Ammon's horn (tissue), 1 donor: ENCODE measurements around the gene TRAIP.
"Not testable (repeated sequence)": the region's sequence is repeated elsewhere in the genome, so short reads cannot be mapped to it uniquely, and the experiment has no call there.

Source experiments
- DNase-seq: peaks from one replicate; pipeline ENCODE4 v3.0.0-alpha.2; 2016; ENCODE audit warnings: low spot score

Gene TRAIP

DNA sequence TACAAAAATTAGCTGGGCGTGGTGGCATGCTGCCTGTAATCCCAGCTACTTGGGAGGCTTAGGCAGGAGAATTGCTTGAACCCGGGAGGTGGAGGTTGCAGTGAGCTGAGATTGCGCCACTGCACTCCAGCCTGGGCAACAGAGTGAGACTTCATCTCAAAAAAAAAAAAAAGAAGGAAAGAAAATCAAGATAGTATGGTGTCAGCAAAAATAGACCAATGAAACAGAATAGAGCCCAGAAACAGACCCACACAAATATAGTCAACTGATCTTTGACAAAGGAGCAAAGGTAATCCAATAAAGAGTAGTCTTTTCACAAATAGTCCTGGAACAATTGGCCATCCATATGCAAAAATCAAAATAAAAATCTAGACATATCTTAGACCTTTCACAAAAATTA is 33.2 kb downstream of the TRAIP start:
- not testable (repeated sequence) for DNase-seq

DNA sequence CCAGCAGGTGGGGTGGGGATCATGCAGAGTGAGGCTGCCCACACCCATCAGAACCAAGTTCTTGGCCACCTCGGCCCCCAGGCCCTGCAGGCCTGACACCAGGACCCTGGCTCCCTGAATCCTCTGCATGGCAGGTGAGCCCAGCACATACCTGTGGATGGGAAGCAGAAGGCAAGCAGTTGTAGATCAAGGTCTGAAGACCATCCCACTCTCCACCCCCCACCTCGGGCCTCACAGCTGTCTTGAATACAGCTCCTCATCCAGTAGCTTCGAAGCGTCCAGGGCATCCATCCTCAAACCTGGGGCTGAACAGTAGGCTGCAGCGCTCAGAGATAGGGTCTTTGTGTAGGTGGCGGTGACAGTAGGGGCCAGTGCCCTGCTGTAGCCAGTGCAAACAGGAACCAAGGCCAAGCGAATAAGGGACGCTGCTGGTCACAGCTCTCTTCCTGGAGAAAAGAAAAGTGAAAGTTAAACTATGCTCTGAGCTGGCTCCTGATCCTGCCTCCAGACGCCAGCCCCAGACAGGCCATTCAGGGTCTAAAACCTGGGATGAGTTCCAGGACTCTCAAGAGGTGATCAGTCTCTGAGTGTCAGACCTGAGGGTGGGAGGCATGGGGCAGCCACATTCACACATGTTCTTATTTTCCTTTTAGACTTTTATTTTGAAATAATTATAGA is 42.7 kb downstream of the TRAIP start, which contains the start of gene UBA7:
Gene UBA7, minus strand, starts transcription at position 457 of the 678 bp plus-strand sequence. Its CDS starts 166 bp downstream, at position 291.
- DNase-seq, result peak; percentile 71

DNA sequence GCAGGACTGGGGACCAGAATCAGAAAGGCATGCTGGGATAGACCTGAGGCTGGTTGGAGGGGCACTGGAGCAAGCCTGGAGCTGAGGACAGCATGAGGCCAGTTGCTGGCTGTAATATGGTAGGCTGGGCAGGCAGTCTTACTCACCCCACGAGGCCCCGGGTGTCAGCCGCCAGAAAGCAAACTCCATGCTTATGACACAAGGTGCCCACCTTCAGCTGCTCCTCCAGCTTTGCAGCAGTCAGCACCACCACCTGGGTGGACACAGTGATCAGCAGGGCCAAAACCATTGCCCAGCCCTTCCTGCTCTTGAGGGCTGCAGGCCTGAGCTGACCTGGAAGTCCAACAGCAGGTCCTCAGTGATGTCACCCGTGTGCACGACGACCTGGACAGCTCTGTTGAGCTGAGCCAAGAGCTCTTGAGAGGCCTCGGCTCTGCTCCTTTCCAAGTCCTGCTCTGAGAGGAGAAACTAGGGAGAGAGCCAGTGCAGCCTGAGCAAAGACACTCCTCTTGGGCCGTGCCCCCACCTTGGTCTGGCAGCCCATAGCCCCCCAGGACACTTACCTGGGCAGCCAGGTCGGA is 43.4 kb downstream of the TRAIP start:
- DNase-seq, result no peak

DNA sequence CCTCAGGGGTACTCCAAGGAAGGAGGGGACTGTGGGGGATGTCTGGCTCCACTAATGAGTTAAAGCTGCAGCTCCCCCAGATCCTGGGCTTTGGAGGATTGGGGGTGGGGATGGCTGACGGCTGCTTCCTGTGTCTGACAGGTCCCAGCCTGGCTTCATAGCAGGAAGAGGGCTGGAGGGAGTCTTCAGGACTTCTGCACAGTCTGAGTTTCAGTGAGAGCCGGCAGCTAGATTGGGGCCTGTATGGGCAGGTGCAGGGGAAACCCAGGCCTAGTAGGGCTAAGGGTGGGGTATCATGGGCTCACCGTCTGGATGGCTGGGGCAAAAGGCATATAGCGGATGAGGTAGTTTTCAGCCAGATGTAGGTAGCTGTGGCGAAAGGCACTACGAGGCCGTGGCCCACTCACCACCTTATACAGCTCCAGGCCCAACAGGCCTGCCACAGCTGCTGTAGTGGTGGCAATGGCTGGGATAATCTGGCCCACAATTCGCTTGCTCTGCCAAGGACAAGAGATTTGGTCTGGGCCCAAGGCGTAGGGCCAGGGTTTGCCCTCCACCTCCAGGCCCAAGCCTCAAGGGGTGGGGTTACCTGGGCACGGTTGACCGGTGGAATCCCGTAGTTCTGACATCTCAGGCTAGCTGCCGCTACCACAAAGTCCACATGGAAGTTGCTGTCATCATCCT is 48.8 kb downstream of the TRAIP start:
- DNase-seq, result no peak

DNA sequence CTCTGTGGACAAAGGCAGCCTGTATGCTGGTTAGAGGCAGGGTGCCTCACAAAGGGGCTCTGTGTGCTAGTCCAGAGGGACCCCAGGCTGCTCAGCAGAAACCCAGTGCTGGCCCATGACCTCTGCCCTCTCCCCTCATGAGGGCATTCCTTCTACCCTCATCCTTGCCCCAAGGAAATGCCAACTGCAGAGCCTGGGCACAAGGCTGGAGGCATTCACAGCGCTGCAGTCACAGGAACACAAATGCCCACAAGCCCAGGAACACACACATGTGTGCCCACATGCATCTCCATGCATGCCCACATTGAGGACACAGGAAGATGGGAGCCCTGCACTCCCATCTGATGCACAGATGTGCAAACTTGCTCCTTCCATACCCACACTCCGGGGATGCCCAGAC is 49.5 kb downstream of the TRAIP start:
- no peak for DNase-seq

DNA sequence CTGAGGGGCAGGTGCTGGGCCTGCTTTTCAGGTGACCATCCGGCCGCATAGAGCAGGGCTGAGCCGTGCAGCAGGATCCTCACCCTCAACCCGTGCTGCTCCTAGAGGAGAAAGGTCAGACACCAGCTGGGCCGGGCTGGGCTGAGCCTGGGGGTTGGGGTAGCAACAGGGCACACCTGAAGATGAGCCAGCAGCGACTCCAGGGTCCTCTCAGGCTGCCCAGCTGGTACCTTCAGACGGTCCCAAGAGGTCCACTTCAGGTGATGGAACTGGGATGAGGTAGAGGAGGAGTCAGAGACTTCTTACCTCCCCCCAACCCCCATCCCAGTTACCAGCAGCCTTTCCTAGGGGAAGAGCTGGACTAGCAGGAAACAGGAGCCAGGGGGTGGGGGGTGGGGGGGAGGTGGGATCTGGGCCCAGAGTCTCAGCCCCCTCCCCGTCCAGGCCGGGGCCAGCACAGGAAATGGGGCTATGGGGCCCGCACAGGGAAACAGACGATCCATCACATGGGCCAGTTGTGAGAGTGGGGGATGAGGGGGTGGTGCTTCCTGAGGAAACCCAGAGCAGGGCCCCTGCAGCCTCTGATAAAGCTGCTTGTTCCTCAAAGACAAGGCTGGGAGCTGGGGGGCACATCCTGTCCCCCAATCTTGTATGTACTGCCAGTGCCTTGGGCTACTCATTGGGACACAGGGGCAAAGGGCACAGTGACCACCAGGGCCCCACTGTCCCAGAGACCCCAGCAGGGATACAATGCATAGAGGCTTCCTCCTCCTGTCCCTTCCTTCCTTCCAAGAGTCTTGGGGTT is 50.3 kb downstream of the TRAIP start:
- peak; percentile 51 for DNase-seq

DNA sequence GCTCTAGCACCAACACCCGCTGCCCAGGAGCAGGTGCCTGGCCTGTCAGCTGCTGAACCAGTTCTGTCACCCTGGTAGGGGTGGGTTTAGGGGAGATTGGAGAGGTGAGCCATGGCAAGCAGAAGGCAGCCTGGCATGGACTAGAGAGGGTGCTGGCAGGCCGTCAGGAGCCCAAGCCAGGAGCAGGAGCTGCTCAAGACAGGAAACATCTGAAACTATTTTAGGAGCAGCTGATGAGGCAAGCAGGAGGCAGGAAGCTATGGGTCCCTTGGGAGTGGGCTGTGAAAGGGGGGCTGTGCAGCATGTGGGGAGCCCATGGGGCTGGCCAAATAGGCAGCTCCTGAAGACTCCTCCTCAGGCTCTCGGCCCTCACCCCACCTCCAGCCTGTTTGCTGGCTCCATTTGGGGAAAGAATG is 51.0 kb downstream of the TRAIP start:
- peak; percentile 78 for DNase-seq

DNA sequence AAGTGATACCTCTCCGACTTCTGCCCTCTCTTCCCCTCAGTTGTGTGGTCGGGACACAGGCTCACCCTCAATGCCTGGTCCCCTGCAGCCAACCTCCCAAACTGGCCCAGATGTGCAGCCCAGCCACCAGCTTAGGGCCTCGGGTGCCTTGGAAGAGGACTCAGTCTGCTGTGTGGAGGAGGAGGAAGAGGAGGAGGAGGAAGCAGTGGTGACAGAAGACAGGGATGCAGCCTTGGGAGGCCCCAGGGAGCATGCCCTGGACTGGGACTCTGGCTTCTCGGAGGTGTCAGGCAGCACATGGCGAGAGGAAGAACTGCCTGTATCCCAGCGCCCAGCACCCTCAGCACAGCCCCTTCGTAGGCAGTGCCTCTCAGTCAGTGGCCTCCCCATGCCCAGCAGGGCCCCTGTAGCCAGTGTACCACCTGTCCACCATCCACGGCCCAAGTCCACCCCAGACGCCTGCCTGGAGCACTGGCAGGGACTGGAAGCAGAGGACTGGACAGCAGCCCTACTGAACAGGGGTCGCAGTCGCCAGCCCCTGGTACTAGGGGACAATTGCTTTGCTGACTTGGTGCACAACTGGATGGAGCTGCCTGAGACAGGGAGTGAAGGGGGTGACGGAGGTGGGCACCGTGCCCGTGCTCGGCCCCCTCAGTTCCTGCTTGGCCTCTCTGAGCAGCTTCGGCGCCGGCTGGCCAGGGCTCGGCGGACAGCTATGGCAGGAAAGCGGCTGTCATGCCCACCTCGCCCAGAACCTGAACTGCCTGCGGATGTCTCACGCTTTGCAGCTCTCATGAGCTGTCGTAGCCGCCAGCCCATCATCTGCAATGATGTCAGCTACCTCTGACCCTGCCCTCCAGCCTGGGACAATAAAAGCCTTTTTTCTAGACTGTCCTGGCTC is 52.0 kb downstream of the TRAIP start:
- DNase-seq, result no peak

DNA sequence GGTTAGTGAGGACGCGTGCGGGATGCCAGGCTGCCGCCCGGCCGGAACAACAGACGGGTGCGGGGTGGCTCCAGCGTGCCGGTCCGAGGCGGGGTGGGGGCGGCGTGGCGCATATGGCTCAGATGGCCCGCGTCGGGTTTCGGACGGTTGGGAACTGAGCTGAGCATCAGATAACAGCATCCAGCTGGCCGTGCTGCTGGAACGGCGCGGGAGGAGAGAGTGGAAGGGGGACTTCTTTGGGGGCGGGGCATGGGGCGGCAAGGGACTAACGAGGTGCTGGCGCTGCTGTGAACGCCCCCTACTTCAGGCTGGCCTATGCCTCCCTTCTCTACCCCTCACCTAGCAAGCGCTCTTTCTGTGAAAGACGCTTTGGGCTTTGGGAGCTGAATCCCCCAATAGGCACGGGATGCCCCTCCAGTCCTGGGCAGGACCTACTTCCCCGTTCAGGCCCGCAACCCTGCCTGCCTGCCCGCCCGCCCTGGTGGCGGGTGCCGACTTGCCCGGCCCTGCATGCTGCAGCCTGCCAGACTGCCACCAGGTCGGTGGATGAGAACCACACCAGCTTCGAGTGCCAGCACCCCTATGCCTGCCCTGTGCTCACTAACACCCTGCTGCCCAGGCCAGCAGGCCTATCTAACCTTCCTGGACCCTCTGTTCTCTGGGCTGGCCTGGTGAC is 52.8 kb downstream of the TRAIP start:
- DNase-seq, result peak; percentile 57

DNA sequence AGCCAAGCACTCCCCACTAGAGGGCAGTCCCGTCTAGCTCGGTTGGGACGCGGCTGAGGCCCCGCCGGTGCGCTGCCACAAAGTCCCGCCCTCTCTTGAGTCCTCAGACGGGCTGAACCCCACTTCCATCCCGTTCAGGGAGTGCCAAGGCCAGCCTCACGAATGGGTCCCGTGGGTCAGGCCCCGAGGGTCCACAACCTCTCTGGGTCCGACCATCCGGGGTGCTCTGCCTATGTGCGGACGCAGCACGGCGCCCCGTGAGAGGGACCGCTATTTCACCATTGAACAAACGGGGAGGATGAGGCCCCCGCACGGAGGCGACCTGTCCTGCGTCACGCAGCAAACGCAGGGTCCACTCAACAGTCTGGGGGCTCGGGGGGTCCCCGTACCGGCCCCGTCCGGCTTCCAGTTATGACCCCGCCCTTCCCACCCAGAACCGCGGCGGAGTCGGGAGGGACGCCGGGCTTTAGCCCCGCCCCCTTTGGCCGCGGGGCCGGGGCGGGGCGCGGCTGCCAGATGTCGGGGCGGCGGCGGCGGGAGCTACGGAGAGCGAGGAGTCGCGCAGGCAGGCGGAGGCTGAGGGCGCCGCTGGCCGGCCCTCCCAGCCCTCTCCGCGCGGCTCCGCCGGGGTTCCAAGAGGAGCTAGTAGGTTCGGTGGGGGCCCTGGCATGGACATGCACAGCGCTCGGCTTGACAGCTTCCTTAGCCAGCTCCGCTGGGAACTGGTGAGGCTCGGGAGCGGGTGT is 53.5 kb downstream of the TRAIP start, which contains the start of gene INKA1:
Gene INKA1, plus strand, starts transcription at position 543 of the 746 bp plus-strand sequence. Its CDS starts 132 bp downstream, at position 675.
- DNase-seq, result peak; percentile 94

DNA sequence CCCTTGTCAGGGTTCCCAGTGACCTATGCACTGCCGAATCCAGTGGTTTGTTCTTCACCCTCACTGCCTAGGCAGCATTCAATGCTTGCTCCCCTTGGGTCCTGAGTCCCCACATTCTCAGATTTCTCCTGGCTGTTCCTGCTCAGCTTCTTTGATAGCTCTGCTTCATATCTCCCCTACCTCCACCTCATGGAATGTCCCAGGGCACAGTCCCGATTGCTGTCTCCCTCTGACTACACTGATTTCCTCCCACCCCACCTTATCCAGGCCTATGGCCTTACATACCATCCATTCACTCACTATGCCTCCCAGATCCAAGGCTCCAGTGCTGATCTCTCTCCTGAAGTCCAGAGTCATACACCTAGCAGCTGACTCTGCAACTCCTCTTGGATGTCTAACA is 55.2 kb downstream of the TRAIP start:
- no peak for DNase-seq

DNA sequence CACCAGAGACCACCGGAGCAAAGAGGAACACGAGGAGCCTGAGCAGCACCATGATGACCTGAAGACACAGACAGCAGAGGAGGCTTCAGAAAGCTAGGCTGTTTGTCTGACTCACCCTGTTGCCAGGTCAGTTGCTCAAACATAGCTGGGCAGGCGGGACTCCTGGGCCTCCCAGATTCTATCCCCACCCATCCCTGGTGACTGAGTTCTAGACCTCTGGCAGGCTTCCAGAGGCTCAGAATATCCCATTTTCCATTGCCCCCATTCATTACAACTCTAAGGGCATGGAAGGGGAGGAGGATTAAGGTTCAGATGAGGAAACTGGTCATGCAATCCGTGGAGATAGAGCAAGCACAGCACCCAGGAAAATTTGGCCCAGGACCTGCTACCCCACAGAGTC is 56.6 kb downstream of the TRAIP start, which contains the start of gene CDHR4:
Gene CDHR4, minus strand, starts transcription at position 113 of the 400 bp plus-strand sequence. Its CDS starts 61 bp downstream, at position 52.
- no peak for DNase-seq

DNA sequence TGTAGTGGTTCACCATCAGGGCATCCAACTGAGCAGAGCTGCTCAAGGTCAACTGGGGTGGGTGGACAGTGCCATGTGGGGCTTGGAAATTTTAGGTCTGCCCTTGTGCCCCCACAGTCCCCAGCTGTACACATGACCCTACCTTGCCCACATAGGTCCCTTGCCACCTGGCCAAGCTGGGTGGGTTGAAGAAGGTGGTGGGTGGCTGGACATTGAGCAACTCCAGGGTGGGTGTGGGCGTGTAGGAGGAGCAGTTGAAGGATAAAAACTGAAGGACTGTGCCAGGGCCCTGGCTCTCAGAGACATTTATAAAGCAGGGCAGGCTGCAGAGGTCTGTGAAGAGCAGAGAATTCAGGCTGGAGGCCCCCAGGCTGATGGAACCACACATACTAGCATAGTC is 57.3 kb downstream of the TRAIP start:
- no peak for DNase-seq

DNA sequence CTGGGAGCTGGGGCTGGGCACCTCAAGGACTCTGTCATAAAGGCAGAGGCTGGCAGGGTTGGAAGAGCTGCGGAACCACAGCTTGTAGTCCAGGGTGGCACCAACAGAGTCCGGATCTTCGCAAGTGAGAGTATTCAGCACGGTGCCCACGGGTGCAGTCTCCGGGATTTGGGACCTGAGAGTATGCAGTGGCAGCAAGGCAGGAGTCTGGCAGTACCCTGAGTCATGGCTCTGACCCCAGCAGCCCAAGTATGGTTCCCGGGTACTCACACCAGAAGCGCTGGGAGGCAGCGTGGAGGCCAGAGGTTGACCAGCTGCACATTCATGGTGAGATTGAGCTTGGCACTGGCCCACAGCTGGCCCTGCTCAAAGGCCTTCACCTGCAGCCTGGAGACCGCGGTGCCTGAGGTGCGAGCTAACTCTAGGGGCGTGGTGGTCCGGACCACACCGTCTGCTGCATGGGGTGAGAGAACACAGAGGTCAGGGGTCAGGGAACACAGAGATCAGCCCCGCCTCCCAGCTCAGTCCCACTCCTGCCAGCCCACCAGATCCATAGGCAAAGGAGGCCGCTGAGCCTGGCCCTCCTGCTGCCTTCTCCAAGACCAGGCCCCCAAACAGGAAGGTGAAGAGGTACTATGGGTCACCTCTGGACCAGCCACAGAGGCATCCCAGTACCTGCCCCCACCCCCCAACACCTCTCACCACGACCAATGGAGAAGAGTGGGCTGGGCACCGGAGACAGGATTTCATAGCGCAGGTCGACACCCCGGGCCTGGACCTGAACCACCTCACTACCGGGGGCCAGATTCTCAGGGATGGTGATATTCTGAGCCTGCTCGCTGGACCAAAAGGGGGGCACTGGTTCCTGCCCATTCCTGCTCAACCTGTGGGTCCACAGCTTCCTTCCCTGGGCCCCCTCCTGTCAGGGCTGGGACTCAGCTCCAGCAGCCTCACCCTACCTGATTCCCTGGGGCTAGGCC is 61.1 kb downstream of the TRAIP start:
- DNase-seq, result no peak

DNA sequence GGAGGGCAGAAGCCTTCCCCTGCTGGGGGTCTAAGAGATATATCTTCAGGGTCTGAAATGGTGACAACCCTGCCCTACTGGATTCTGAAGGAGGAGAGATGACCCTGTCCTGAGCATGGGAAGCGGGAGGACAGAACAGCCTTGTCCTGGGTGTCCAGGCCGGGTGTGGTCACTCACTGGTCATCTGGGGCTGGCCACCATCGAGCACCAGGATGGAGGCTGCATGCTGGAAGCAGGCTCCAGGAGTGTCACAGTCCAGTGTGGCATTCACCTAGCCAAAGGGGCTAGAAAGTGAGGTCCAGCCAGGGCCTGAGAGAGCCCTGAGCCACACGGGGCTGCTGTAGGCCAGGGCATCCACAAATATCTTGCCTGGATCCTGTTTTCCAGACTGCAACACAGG is 61.9 kb downstream of the TRAIP start:
- no peak for DNase-seq

DNA sequence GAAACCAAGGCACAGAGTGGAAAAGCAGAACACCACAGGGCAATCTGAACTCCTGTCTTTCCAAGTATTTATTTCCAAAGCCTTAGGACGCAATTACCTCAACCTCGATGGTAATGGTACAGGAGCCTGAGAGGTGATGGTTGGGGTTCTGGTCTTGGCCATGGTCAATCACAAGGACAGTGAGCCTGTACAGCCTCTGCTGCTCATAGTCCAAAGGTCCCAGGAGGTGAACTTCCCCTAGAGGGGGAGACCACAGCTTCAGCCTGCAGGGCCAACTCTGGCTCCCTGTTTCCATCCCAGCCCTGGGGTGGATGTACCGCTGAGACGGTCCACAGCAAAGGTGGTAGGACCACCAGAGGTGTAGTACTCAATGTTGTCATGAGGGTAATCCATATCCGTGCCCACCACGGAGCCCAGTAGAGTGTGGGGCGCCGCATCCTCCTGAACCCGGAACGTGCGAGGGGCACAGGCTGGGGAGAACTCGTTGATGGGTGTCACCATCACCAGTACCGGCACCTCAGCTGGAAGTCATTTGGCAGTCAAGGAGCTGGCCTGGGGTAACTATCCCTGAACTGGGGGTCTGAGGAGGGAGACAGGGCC is 62.8 kb downstream of the TRAIP start:
- DNase-seq, result no peak

DNA sequence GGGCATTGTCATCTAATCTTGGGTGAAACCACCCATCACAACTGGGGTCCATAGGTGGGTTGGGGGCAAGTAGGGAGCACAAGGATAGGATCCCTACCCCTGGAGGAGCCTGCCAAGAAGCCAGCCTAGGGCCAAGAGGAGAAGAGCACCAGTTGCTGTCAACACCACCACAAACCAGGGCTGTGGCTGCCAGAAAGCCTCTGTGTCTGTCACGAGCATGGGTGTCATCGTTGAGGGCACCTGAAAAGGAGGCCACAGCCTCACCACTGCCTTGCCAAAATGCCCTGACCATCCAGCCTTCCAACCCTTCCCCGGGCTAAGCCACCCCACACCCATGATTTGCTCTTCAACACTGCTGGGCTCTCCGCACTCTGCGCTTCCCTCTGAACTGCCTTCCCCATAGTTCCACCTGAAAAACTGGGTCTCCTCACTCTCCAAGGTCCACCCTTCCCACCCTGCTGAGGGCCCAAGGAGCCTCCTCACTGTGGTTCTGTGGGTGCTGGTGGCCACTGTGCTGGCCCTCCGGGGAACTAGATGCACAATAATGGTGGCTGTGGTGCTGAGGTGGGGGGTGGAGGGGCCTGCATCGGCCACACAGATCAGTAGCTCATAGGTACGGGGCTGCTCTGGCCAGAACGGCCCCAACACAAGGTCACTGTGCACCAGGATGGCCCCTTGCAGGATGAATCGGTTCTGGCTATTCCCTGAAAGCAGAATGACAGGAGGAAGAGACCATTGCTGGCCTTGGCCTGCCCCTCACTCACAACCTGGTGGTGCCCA is 63.8 kb downstream of the TRAIP start:
- no peak for DNase-seq
